Neural progenitor cell (in vitro differentiated cells): ENCODE results near the gene BTBD10. TPM values are rescaled to one million over a fixed set of nuclear protein-coding genes. Genes with fewer than 3 reads are reported as not detected.

Experiments used
- DNase-seq: peaks from one replicate; pipeline ENCODE4 v3.0.0-alpha.2; 2016; ENCODE audit warnings: low spot score
- H2AFZ ChIP-seq: fragments of 200-600 bp; sonication (generic); replicated peaks from 2 replicates; pipeline ENCODE4 v1.6.1; 2016; ENCODE audit warnings: antibody characterized with exemption
- H3F3A ChIP-seq: fragments of 200-600 bp; sonication (generic); 2 replicates; pipeline ENCODE4 v1.6.1; 2016; ENCODE audit warnings: antibody characterized with exemption, low read depth
- H3K27ac ChIP-seq: fragments of 200-600 bp; sonication (generic); 2 replicates; pipeline ENCODE4 v1.5.1; 2016; ENCODE audit warnings: mild to moderate bottlenecking
- H3K27me3 ChIP-seq: fragments of 200-600 bp; sonication (generic); 2 replicates; pipeline ENCODE4 v1.6.1; 2016; ENCODE audit warnings: mild to moderate bottlenecking, moderate library complexity
- H3K36me3 ChIP-seq: fragments of 200-600 bp; sonication (generic); 2 replicates; pipeline ENCODE4 v1.5.1; 2016
- H3K4me1 ChIP-seq: fragments of 200-600 bp; sonication (generic); 2 replicates; pipeline ENCODE4 v1.6.1; 2016; ENCODE audit warnings: mixed run types
- H3K4me2 ChIP-seq: fragments of 200-600 bp; sonication (generic); 2 replicates; pipeline ENCODE4 v1.6.1; 2016
- H3K4me3 ChIP-seq: fragments of 200-600 bp; sonication (generic); 2 replicates; pipeline ENCODE4 v1.5.1; 2016
- H3K79me2 ChIP-seq: fragments of 200-600 bp; sonication (generic); 2 replicates; pipeline ENCODE4 v1.6.1; 2016; ENCODE audit warnings: low read depth
- H3K9ac ChIP-seq: fragments of 200-600 bp; sonication (generic); 2 replicates; pipeline ENCODE4 v1.6.1; 2016
- H3K9me3 ChIP-seq: fragments of 200-600 bp; sonication (generic); 2 replicates; pipeline ENCODE4 v1.5.1; 2016; ENCODE audit warnings: low read depth
- H4K20me1 ChIP-seq: fragments of 200-600 bp; sonication (generic); 2 replicates; pipeline ENCODE4 v1.6.1; 2016; ENCODE audit warnings: low read depth
- H3K27ac Mint-ChIP-seq: 3 replicates; pipeline ENCODE4 v1.8.0; 2021; ENCODE audit warnings: mixed read lengths
- H3K27me3 Mint-ChIP-seq: 2 replicates; pipeline ENCODE4 v1.8.0; 2022; ENCODE audit warnings: low read depth, mild to moderate bottlenecking, inconsistent platforms, moderate library complexity, mixed read lengths; ENCODE audit not compliant: insufficient read depth
- H3K36me3 Mint-ChIP-seq: 3 replicates; pipeline ENCODE4 v1.8.0; 2021; ENCODE audit warnings: mixed read lengths
- H3K4me1 Mint-ChIP-seq: 3 replicates; pipeline ENCODE4 v1.8.0; 2021; ENCODE audit warnings: mixed read lengths
- H3K4me3 Mint-ChIP-seq: 3 replicates; pipeline ENCODE4 v1.8.0; 2021; ENCODE audit warnings: mild to moderate bottlenecking, moderate library complexity, mixed read lengths
- H3K9me3 Mint-ChIP-seq: 3 replicates; pipeline ENCODE4 v1.8.0; 2020; ENCODE audit warnings: mixed read lengths
- CTCF ChIP-seq: fragments of 200-600 bp; sonication (generic); IDR thresholded peaks from 2 replicates; pipeline ENCODE4 v1.5.1; 2017; ENCODE audit warnings: antibody characterized with exemption, mild to moderate bottlenecking
- EZH2 ChIP-seq: fragments of 200-600 bp; sonication (generic); IDR thresholded peaks from 2 replicates; pipeline ENCODE4 v1.6.1; 2017; ENCODE audit warnings: antibody characterized with exemption, mild to moderate bottlenecking, moderate library complexity
- EZH2phosphoT487 ChIP-seq: fragments of 200-600 bp; sonication (generic); IDR thresholded peaks from 2 replicates; pipeline ENCODE4 v1.6.1; 2017; ENCODE audit warnings: antibody characterized with exemption
- total RNA-seq: library from RNA; depleted of rRNA; stranded (reverse); fragments of >200 nt; gene quantifications from 2 replicates; pipeline ENCODE4 v1.2.3, GENCODE V29; 2015; ENCODE audit warnings: low replicate concordance

Gene BTBD10
- total RNA-seq, 1 donor from 2014 or later = 59.3 TPM

- no peak within 1 kb of the TSS for H3K4me3 ChIP-seq
- no peak for DNase-seq
- Mint-ChIP-seq H3K27ac (no peak within 1 kb of the TSS), H3K27me3 (no peaks in the 10 kb centered on the region), H3K9me3 (no peaks in the 10 kb centered on the region), H3K4me1 (peaks cover 2% of the 10 kb centered on the region), H3K36me3 (no peaks in the 10 kb centered on the region), H3K4me3 (no peak within 1 kb of the TSS)
- TF ChIP-seq EZH2phosphoT487 (no peak), EZH2 (no peak), CTCF (no peak)
- H3K36me3 ChIP-seq = no peaks in the 10 kb centered on the region
- H2AFZ ChIP-seq = peak within 1 kb of the TSS; percentile 28
- no peak within 1 kb of the TSS for H3K27ac ChIP-seq
- H3K9ac ChIP-seq = no peak within 1 kb of the TSS
- peaks cover 9% of the 10 kb centered on the region for H3F3A ChIP-seq
- no peaks in the 10 kb centered on the region for H3K9me3 ChIP-seq
- peaks cover 10% of the 10 kb centered on the region for H3K4me1 ChIP-seq
- H4K20me1 ChIP-seq = no peaks in the 10 kb centered on the region
- H3K4me2 ChIP-seq = no peak within 1 kb of the TSS
- no peaks in the 10 kb centered on the region for H3K27me3 ChIP-seq
- no peaks in the 10 kb centered on the region for H3K79me2 ChIP-seq
Measured at GRCh38 chr11:13495929-13496328, 32.9 kb upstream of the BTBD10 start, which contains the start of gene PTH. TSS of gene PTH (minus strand) at chr11:13495997. CDS start at chr11:13492855, 3,142 bp downstream.

- H3K36me3 Mint-ChIP-seq = no peaks in the 10 kb centered on the region
Measured at GRCh38 chr11:13494051-13494450, 31.0 kb upstream of the BTBD10 start.

GRCh38 chr11:13487661-13488030 lies 24.6 kb upstream of the BTBD10 start:
- Histone ChIP-seq H3K79me2 (no peaks in the 10 kb centered on the region), H3K4me2 (no peak overlapping the region), H3K4me3 (no peak overlapping the region), H3K27me3 (no peaks in the 10 kb centered on the region), H3K4me1 (no peaks in the 10 kb centered on the region), H4K20me1 (no peaks in the 10 kb centered on the region), H3K9me3 (no peaks in the 10 kb centered on the region), H2AFZ (peak overlapping the region; percentile 85), H3K27ac (no peak overlapping the region), H3F3A (no peaks in the 10 kb centered on the region), H3K9ac (no peak overlapping the region), H3K36me3 (no peaks in the 10 kb centered on the region)
- Mint-ChIP-seq H3K36me3 (no peaks in the 10 kb centered on the region), H3K4me1 (no peaks in the 10 kb centered on the region), H3K4me3 (no peak overlapping the region), H3K27ac (no peak overlapping the region), H3K9me3 (no peaks in the 10 kb centered on the region), H3K27me3 (no peaks in the 10 kb centered on the region)
- peak; percentile 28 for DNase-seq
- TF ChIP-seq CTCF (peak; percentile 36), EZH2 (no peak)

More at GRCh38 chr11:13494051-13494450, 31.0 kb upstream of the BTBD10 start:
- no peak overlapping the region for H3K9ac ChIP-seq
- no peak overlapping the region for H3K4me3 ChIP-seq
- H3K27me3 ChIP-seq = no peaks in the 10 kb centered on the region
- no peaks in the 10 kb centered on the region for H3K9me3 ChIP-seq
- H3K36me3 ChIP-seq = no peaks in the 10 kb centered on the region
- H3K4me1 ChIP-seq = peaks cover 10% of the 10 kb centered on the region
- H2AFZ ChIP-seq = peak overlapping the region; percentile 60
- peaks cover 2% of the 10 kb centered on the region for H3K4me1 Mint-ChIP-seq
- peaks cover 9% of the 10 kb centered on the region for H3F3A ChIP-seq
- TF ChIP-seq EZH2 (no peak), EZH2phosphoT487 (no peak), CTCF (no peak)
- H3K9me3 Mint-ChIP-seq = no peaks in the 10 kb centered on the region
- peak overlapping the region; percentile 29 for H3K4me2 ChIP-seq
- H4K20me1 ChIP-seq = no peaks in the 10 kb centered on the region
- DNase-seq = no peak
- no peaks in the 10 kb centered on the region for H3K27me3 Mint-ChIP-seq
- no peaks in the 10 kb centered on the region for H3K79me2 ChIP-seq
- H3K27ac Mint-ChIP-seq = no peak overlapping the region
- no peak overlapping the region for H3K27ac ChIP-seq
- H3K4me3 Mint-ChIP-seq = no peak overlapping the region
